NCI-H510A treated with DMSO at 0.1 percent for 48 hours (cell line): ENCODE measurements around the gene SH2B2.
"Not testable (repeated sequence)": the region's sequence is repeated elsewhere in the genome, so short reads cannot be mapped to it uniquely, and the experiment has no call there.

ENCODE experiments used
- DNase-seq: peaks from one replicate; lab custom pipeline; 2025; lab: John Stamatoyannopoulos, UW

SH2B2 gene

DNA sequence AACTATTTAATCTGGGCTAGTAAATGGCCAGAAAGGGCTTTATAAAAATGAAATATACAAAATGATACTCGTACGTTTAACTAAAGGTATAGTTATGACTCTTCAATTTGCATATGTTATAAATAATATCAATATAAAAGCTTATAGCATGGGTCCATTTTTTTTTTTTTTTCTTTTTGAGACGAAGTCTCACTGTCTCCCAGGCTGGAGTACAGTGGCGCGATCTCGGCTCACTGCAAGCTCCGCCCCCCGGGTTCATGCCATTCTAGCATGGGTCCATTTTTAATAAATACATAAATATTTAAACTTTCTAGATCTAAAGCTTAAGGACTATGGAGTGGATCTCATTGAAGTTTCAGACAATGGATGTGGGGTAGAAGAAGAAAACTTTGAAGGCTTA is 50.3 kb downstream of the SH2B2 start:
- not testable (repeated sequence) for DNase-seq

DNA sequence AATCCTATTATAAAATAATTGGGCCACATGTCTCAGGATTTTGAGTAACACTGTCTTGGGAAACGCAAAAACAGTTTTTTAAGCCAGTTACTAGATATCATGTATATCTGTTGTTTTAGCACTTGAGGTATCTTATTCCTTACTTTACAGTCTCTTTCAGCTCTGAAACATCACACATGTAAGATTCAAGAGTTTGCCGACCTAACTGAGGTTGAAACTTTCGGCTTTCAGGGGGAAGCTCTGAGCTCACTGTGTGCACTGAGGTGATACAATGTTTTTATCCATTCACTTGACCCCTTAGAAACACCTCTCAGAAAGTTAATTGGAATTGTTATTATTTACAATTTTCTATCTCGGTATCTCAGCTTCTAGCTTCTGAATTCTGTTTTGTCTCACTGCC is 50.8 kb downstream of the SH2B2 start:
- DNase-seq: not testable (repeated sequence)

DNA sequence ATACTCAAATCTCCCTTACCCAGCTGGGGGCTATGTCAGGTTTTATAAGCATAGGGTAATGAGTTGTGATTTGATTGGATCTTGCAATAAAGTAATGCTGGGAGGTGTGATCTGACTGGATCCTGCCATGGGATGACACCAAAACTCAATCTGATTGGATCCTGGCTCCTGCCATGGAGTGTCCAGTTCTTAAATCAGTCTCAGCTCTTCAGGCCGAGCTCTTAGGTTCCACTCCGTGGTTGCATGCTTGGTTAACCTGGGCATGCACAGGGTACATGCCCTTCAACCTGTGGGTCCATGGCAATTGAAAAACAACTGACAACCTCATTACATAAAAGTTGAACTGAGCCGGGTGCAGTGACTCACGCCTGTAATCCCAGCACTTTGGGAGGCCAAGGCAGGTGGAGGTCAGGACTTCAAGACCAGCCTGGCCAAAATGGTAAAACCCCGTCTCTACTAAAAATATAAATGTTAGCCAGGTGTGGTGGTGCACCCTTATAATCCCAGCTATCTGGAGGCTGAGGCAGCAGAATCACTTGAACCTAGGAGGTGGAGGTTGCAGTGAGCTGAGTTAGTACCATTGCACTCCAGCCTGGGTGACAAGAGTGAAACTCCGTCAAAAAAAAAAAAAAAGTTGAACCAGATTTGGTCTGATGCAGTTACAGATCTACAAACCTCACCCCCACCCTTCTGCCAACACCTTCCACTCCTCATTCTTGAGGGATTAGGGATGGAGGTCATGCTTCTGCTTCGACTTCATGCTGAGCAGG is 54.1 kb downstream of the SH2B2 start:
- not testable (repeated sequence) for DNase-seq

DNA sequence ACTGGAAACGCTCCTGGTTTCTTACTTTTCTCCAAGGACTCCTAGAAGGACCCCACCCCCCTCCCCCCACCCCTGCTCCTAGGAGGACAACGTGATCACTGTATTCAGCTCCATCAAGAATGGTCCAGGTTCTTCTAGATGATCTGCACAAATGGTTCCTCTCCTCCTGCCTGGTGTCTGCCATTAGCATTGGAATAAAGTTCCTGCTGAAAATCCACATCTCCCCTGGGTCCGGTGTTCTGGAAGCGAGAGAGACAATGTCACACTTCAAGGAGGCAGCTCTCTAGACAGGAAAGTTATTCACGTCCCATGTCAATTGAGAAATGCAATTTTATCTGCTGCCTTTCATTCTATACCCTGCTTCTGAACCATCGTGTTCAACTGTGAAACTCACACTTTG is 60.3 kb downstream of the SH2B2 start:
- not testable (repeated sequence) for DNase-seq

DNA sequence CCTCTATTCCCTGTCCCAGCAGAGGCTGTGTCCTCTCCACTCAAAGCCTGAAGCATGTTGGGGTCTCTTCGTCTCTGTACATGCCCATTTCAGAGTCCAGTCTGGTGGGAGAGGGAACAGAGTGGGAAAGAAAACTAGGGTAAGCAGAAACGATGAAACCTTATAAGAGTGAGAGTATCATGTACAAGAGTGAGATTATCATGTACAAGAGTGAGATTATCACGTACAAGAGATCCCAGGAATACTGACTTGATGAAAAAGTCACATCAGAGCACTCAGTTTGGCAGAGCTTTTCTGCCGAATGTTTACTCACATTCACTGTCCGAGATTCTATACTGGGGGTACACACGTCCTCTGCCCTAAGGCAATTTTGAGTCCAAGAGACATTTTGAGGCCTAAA is 69.7 kb downstream of the SH2B2 start, which contains the start of gene SPDYE6:
Gene SPDYE6, minus strand, starts transcription at position 101 of the 400 bp plus-strand sequence. CDS start 421 bp downstream, outside the sequence.
- not testable (repeated sequence) for DNase-seq

DNA sequence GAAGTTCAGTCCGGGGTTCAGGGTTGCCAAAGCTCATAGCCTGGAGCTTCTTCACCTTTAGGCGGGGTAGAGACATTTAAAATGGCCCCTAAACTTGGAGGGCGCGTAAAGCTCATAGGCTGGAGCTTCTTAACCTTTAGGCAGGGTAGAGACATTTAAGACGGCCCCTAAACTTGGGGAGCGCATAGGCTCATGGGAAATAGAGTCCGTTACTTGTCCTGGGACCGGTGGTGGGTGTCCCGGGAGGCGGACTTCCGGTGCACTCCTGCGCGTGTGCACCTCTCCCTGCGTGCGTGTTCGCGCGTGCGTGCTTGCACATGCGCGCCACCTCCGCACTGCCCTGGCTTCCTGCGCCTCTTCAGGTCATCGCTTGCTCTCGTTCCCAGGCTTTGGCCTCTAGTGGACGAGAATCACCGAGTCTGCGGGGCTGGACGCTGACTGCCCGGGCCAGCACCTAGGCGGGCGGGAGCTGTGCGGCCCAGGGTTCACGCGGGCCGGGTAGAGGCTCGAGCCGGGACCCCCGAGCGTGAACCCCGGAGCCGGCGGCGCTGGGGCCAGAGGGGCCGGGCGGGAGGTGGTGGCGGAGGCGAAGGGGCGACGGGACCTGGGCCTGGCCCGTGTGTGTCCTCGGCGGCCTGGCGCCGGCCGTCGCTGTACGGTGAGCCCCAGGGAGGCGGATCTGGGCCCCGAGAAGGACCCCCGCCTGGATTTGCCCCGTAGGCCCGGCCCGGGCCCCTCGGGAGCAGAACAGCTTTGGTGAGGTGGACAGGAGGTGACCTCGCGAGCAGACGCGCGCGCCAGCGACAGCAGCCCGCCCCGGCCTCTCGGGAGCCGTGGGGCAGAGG is 77.1 kb downstream of the SH2B2 start:
- peak; percentile 83 for DNase-seq

DNA sequence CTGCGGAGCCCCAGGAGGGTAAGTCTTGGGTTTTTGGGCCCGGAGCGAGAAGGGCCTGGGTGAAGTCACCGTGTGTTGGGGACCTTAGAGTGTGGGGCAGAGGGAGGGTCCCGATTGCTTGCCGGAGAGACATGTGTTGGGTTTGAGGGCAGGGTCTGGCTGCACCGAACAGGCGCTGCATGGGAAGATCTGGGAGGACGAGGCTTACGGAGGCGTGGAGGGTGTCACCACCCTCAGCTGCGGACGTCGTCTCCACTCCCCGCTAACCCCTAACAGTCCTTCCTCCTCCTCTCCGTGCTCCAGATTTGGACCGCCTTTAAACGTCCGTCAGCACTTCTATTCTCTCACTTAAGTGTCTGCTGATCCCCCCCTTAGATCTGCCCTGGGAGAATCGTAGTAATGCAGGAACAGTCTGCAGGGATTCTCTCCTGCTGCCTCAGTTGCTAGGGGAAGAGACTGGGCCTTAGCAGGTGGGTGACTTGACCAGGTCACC is 77.8 kb downstream of the SH2B2 start:
- not testable (repeated sequence) for DNase-seq

DNA sequence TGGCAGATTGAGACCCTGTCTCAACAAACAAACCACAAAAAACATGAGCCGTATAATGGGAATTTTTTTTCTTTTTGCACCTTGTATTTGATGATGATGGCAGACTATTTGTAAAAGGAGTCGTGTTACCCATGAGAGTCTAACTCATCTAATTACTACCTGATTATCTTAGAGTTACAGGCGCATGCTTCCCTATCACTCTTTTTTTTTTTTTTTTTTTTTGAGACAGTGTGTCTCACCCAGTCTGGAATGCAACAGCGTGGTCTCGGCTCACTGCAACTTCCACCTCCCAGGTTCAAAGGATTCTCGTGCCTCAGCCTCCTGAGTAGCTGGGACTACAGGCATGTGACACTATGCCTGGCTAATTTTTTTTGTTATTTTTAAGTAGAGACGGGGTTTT is 78.7 kb downstream of the SH2B2 start:
- DNase-seq: not testable (repeated sequence)

DNA sequence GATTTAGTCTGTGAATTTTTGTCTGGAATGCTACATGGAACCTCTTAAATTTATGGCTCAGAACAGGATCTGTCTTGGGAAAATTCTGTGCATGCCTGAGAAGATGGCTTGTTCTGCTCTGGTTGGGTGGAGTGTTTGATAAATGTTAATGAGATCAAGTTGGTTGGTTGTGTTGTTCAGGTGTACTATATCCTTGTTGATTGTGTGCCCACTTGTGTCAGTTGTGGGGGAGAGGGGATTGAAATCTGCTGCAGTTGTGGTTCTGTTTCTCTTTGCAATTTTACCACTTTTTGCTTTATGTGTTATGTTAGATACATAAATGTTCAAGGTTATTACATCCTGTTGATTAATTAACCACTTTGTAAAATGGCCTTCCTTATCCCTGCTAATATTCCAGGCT is 83.4 kb downstream of the SH2B2 start:
- not testable (repeated sequence) for DNase-seq
